Measurements from ENCODE around the gene RHNO1.

The RHNO1 gene

GRCh38 chr12:2902272-2902880, 25.4 kb downstream of the RHNO1 start:
- peak; percentile 38 for DNase-seq (ENCODE audit: low read depth)
- TF ChIP-seq CTCF (conservative IDR thresholded peaks at IDR 0.05; ENCODE audit: low read length), result no peak
- no peak overlapping the region for H3K4me3 ChIP-seq (ENCODE audit: low read length)

- DNase-seq (ENCODE audit: low read depth), result no peak
- TF ChIP-seq CTCF (conservative IDR thresholded peaks at IDR 0.05; ENCODE audit: low read length), result no peak
- H3K4me3 ChIP-seq (ENCODE audit: low read length), result no peak overlapping the region
These were observed 27.2 kb downstream of the RHNO1 start for GRCh38 chr12:2904260-2904659.

GRCh38 chr12:2912216-2912575, 35.2 kb downstream of the RHNO1 start:
- DNase-seq (ENCODE audit: low read depth), result no peak

GRCh38 chr12:2919249-2919648, 42.2 kb downstream of the RHNO1 start:
- TF ChIP-seq CTCF (conservative IDR thresholded peaks at IDR 0.05; ENCODE audit: low read length), result no peak
- no peak overlapping the region for H3K4me3 ChIP-seq (ENCODE audit: low read length)
- no peak for DNase-seq (ENCODE audit: low read depth)

More at GRCh38 chr12:2912216-2912575, 35.2 kb downstream of the RHNO1 start:
- no peak for TF ChIP-seq CTCF (conservative IDR thresholded peaks at IDR 0.05; ENCODE audit: low read length)
- no peak overlapping the region for H3K4me3 ChIP-seq (ENCODE audit: low read length)

- DNase-seq (ENCODE audit: low read depth), result peak; percentile 10
- H3K4me3 ChIP-seq (ENCODE audit: low read length), result no peak overlapping the region
- no peak for TF ChIP-seq CTCF (conservative IDR thresholded peaks at IDR 0.05; ENCODE audit: low read length)
These were observed 45.3 kb downstream of the RHNO1 start for GRCh38 chr12:2922329-2922728.

- DNase-seq (ENCODE audit: low read depth), result no peak
- H3K4me3 ChIP-seq (ENCODE audit: low read length), result no peak overlapping the region
- TF ChIP-seq CTCF (conservative IDR thresholded peaks at IDR 0.05; ENCODE audit: low read length), result no peak
These were observed 46.0 kb downstream of the RHNO1 start for GRCh38 chr12:2923057-2923456.

- DNase-seq (ENCODE audit: low read depth), result peak; percentile 17
- no peak for TF ChIP-seq CTCF (conservative IDR thresholded peaks at IDR 0.05; ENCODE audit: low read length)
- H3K4me3 ChIP-seq (ENCODE audit: low read length), result no peak overlapping the region
These were observed 47.0 kb downstream of the RHNO1 start for GRCh38 chr12:2924019-2924418.
